HFFc6 (cell line): ENCODE results near the gene ATP1B2. TPM values are rescaled to one million over a fixed set of nuclear protein-coding genes. Genes with fewer than 3 reads are reported as not detected.

Experiments used
- DNase-seq: peaks from one replicate; pipeline ENCODE4 v3.0.0-alpha.2; 2018
- H3K27ac Mint-ChIP-seq: 2 replicates; pipeline ENCODE4 v1.8.0; 2020; ENCODE audit warnings: mild to moderate bottlenecking, mixed read lengths
- H3K27me3 Mint-ChIP-seq: 2 replicates; pipeline ENCODE4 v1.8.0; 2021; ENCODE audit warnings: mild to moderate bottlenecking, moderate library complexity, mixed read lengths; ENCODE audit not compliant: insufficient read depth
- H3K36me3 Mint-ChIP-seq: 2 replicates; pipeline ENCODE4 v1.8.0; 2021; ENCODE audit warnings: low read depth, mixed read lengths
- H3K4me1 Mint-ChIP-seq: 2 replicates; pipeline ENCODE4 v1.8.0; 2020; ENCODE audit warnings: low read depth, mixed read lengths
- H3K4me3 Mint-ChIP-seq: 2 replicates; pipeline ENCODE4 v1.8.0; 2020; ENCODE audit warnings: mild to moderate bottlenecking, moderate library complexity, mixed read lengths
- H3K9me3 Mint-ChIP-seq: 2 replicates; pipeline ENCODE4 v1.8.0; 2020; ENCODE audit warnings: mild to moderate bottlenecking, mixed read lengths
- CTCF ChIP-seq: fragments of 200-600 bp; sonication (generic); IDR thresholded peaks from 2 replicates; pipeline ENCODE4 v1.5.0; 2021; ENCODE audit warnings: antibody characterized with exemption, mild to moderate bottlenecking
- total RNA-seq, 6 experiments: library from RNA; stranded (reverse); fragmentation: NEBNext Ultra II Directional; extraction: Animal tissue kit (Norgen Biotek cat#: 25700); gene quantifications; 2 replicates in 1 of 6; 3 replicates in 5 of 6; pipeline ENCODE4 v1.2.3, GENCODE V29; 2021

The ATP1B2 gene
- total RNA-seq, 6 experiments from 2014 or later: not detected

DNA sequence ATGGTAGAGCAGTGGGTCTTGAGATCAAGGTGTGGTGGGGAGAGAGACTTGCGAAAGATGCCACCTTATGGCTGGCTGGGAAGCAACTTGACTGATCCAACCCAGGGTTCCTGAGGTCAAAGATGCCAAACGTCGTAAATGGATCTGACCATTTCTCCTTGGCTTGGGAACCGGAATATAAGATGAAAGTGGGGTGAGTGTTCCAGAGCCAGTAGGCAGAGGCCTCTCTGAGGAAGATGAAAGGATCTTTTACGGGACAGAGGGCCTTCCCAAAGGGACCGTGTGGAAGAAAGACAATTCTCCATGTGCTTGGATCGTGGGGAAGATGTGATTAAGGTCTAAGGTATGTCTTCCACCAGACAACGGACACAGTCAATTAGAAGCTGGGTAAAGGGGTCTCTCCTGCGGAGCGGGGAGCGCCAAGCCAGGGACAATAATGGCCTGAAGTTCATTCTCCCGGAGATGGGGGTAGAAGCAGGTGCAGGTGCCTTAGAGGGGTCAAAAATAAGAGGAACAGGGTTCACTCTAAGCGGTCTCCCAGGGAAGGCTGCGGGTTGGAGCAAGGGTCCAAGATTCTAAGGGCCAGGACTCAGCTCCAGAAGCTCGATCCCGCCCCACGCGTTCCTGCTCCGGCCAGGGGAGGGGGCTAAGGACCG lies 36.8 kb upstream of the ATP1B2 start:
- peak overlapping the region; percentile 91 for H3K4me3 Mint-ChIP-seq
- H3K27me3 Mint-ChIP-seq: peaks cover 4% of the 10 kb centered on the region; the same call in 1 of the 2 replicates
- H3K27ac Mint-ChIP-seq: peak overlapping the region; percentile 88
- H3K36me3 Mint-ChIP-seq: peaks cover 31% of the 10 kb centered on the region
- peaks cover 41% of the 10 kb centered on the region for H3K4me1 Mint-ChIP-seq
- no peak for TF ChIP-seq CTCF
- peak; percentile 40 for DNase-seq
- H3K9me3 Mint-ChIP-seq: no peaks in the 10 kb centered on the region

GRCh38 chr17:7614425-7615264 lies 36.1 kb upstream of the ATP1B2 start, which contains the start of gene FXR2:
Gene FXR2 (minus strand): TSS chr17:7614897. CDS start chr17:7614532, 365 bp downstream.
- TF ChIP-seq CTCF: peak; percentile 76
- Mint-ChIP-seq H3K4me3 (peak within 1 kb of the TSS; percentile 91), H3K27ac (peak within 1 kb of the TSS; percentile 88), H3K27me3 (peaks cover 2% of the 10 kb centered on the region; the same call in 1 of the 2 replicates), H3K9me3 (no peaks in the 10 kb centered on the region), H3K4me1 (peaks cover 35% of the 10 kb centered on the region), H3K36me3 (peaks cover 31% of the 10 kb centered on the region)
- peak; percentile 99 for DNase-seq

- H3K9me3 Mint-ChIP-seq: no peaks in the 10 kb centered on the region
- TF ChIP-seq CTCF: no peak
- peaks cover 2% of the 10 kb centered on the region; the same call in 1 of the 2 replicates for H3K27me3 Mint-ChIP-seq
- peaks cover 33% of the 10 kb centered on the region for H3K4me1 Mint-ChIP-seq
- H3K36me3 Mint-ChIP-seq: peaks cover 31% of the 10 kb centered on the region
- peak overlapping the region; percentile 79 for H3K27ac Mint-ChIP-seq
- peak overlapping the region; percentile 87 for H3K4me3 Mint-ChIP-seq
- no peak for DNase-seq
These were observed 35.4 kb upstream of the ATP1B2 start for GRCh38 chr17:7615265-7615747.

- DNase-seq: no peak
- Mint-ChIP-seq H3K27ac (no peak overlapping the region), H3K4me3 (no peak overlapping the region), H3K36me3 (peaks cover 2% of the 10 kb centered on the region), H3K27me3 (peaks cover 2% of the 10 kb centered on the region; the same call in 1 of the 2 replicates), H3K4me1 (peaks cover 3% of the 10 kb centered on the region), H3K9me3 (no peaks in the 10 kb centered on the region)
- TF ChIP-seq CTCF: no peak
These were observed 32.1 kb upstream of the ATP1B2 start for GRCh38 chr17:7618608-7619007.

DNA sequence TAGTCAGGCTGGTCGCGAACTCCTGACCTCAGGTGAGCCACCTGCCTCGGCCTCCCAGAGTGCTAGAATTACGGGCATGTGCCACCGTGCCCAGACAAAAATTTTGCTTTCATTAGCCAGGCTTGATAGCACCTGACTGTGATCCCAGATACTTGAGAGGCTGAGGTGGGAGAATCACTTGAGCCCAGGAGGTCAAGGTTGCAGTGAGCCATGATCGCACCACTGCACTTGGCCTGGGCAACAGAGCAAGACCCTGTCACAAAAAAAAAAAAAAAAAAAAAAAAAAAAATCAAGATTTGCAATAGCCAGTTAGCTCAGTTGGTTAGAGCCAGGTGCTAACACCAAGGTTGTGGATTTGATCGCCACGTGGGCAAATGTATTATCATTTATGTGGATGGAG lies 29.9 kb upstream of the ATP1B2 start:
- DNase-seq: no peak
- no peak overlapping the region for H3K27ac Mint-ChIP-seq
- H3K4me3 Mint-ChIP-seq: no peak overlapping the region
- no peak for TF ChIP-seq CTCF
- no peaks in the 10 kb centered on the region for H3K36me3 Mint-ChIP-seq
- H3K9me3 Mint-ChIP-seq: no peaks in the 10 kb centered on the region
- H3K27me3 Mint-ChIP-seq: peaks cover 3% of the 10 kb centered on the region; the same call in 1 of the 2 replicates
- no peaks in the 10 kb centered on the region for H3K4me1 Mint-ChIP-seq
